HCT116 (cell line): ENCODE results near the gene SLC25A44.

Experiments used
- ELF1 ChIP-seq: IDR thresholded peaks from 2 replicates; pipeline ENCODE4 v1.6.1; 2012; ENCODE audit warnings: low read depth, borderline replicate concordance
- EZH2 ChIP-seq: fragments of 200-600 bp; sonication (generic); IDR thresholded peaks from 2 replicates; pipeline ENCODE4 v1.6.1; 2017; ENCODE audit warnings: antibody characterized with exemption, mixed run types
- EZH2phosphoT487 ChIP-seq: fragments of 200-600 bp; IDR thresholded peaks from 2 replicates; pipeline ENCODE4 v1.6.1; 2018; ENCODE audit warnings: antibody characterized with exemption, borderline replicate concordance
- POLR2A ChIP-seq: IDR thresholded peaks from 2 replicates; pipeline ENCODE4 v1.7.0; 2011; ENCODE audit warnings: borderline replicate concordance; ENCODE audit not compliant: insufficient read depth, insufficient read length; ENCODE audit errors: extremely low read depth
- RAD21 ChIP-seq: IDR thresholded peaks from 2 replicates; pipeline ENCODE4 v1.6.1; 2012; ENCODE audit warnings: low read depth, mild to moderate bottlenecking
- SP1 ChIP-seq: IDR thresholded peaks from 2 replicates; pipeline ENCODE4 v1.6.1; 2012; ENCODE audit warnings: low read depth
- SRF ChIP-seq: IDR thresholded peaks from 2 replicates; pipeline ENCODE4 v1.6.1; 2012; ENCODE audit warnings: low read depth
- ZFX ChIP-seq: fragments of 450-650 bp; IDR thresholded peaks from 2 replicates; pipeline ENCODE4 v1.6.1; 2017
- TF ChIP-seq, protein P1 (sequence below), 3 experiments: fragments of 200-600 bp in 1 of 3; sonication (generic) in 1 of 3; IDR thresholded peaks in 2 of 3; conservative IDR thresholded peaks in 1 of 3; 2 replicates each; pipeline ENCODE4 v1.5.1; 2012 to 2017; ENCODE audit warnings: low read depth in 2 of 3, low read length in 2 of 3, antibody characterized with exemption in 1 of 3, borderline replicate concordance in 1 of 3, control low read depth in 1 of 3, mild to moderate bottlenecking in 1 of 3, mixed read lengths in 1 of 3, mixed run types in 1 of 3, moderate library complexity in 1 of 3; ENCODE audit not compliant: insufficient read depth in 1 of 3
- TF ChIP-seq, protein P2 (sequence below): IDR thresholded peaks from 2 replicates; pipeline ENCODE4 v1.6.1; 2011; ENCODE audit warnings: mild to moderate bottlenecking, low read length, moderate library complexity; ENCODE audit not compliant: insufficient replicate concordance; ENCODE audit errors: extremely low read depth
- TF ChIP-seq, protein P3 (sequence below): IDR thresholded peaks from 2 replicates; pipeline ENCODE4 v1.6.1; 2012
- TF ChIP-seq, protein P4 (sequence below): IDR thresholded peaks from 2 replicates; pipeline ENCODE4 v1.6.1; 2012

DNA sequence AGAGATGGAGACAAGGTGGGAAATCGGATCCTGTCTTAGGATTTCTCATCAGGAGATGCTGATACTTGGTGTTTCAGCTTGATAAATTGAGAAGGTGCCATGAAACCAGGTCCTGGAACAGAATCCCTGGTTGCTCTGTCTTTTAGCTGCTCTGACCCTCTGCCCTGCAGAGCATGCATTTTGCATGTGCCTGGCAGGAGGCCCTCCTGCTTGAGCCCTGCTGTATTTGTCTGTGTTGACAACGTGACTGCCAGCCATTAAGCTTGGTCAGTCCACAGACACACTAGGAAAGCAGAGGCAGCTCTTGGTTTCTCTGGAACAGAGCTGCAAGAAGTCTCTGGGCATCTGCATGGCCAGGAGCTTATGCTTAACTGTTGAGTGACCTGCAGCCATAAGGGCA is 2.5 kb downstream of the SLC25A44 start:
- TF ChIP-seq, protein P1, sequence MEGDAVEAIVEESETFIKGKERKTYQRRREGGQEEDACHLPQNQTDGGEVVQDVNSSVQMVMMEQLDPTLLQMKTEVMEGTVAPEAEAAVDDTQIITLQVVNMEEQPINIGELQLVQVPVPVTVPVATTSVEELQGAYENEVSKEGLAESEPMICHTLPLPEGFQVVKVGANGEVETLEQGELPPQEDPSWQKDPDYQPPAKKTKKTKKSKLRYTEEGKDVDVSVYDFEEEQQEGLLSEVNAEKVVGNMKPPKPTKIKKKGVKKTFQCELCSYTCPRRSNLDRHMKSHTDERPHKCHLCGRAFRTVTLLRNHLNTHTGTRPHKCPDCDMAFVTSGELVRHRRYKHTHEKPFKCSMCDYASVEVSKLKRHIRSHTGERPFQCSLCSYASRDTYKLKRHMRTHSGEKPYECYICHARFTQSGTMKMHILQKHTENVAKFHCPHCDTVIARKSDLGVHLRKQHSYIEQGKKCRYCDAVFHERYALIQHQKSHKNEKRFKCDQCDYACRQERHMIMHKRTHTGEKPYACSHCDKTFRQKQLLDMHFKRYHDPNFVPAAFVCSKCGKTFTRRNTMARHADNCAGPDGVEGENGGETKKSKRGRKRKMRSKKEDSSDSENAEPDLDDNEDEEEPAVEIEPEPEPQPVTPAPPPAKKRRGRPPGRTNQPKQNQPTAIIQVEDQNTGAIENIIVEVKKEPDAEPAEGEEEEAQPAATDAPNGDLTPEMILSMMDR (IDR thresholded peaks at IDR 0.05 in 2 of 3, conservative IDR thresholded peaks at IDR 0.05 in 1 of 3; ENCODE audit: borderline replicate concordance in 1 of 3, insufficient read depth in 1 of 3, low read depth in 2 of 3, low read length in 2 of 3), result no peak
- TF ChIP-seq EZH2phosphoT487 (no peak), EZH2 (no peak), SP1 (no peak), ZFX (no peak), RAD21 (no peak), ELF1 (no peak), POLR2A (no peak), SRF (no peak)
- TF ChIP-seq, protein P2, sequence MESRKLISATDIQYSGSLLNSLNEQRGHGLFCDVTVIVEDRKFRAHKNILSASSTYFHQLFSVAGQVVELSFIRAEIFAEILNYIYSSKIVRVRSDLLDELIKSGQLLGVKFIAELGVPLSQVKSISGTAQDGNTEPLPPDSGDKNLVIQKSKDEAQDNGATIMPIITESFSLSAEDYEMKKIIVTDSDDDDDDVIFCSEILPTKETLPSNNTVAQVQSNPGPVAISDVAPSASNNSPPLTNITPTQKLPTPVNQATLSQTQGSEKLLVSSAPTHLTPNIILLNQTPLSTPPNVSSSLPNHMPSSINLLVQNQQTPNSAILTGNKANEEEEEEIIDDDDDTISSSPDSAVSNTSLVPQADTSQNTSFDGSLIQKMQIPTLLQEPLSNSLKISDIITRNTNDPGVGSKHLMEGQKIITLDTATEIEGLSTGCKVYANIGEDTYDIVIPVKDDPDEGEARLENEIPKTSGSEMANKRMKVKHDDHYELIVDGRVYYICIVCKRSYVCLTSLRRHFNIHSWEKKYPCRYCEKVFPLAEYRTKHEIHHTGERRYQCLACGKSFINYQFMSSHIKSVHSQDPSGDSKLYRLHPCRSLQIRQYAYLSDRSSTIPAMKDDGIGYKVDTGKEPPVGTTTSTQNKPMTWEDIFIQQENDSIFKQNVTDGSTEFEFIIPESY, result no peak
- TF ChIP-seq, protein P3, sequence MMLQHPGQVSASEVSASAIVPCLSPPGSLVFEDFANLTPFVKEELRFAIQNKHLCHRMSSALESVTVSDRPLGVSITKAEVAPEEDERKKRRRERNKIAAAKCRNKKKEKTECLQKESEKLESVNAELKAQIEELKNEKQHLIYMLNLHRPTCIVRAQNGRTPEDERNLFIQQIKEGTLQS, result no peak
- TF ChIP-seq, protein P4, sequence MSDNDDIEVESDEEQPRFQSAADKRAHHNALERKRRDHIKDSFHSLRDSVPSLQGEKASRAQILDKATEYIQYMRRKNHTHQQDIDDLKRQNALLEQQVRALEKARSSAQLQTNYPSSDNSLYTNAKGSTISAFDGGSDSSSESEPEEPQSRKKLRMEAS, result no peak
